AG04450 (cell line): Measurements from ENCODE around the gene TMEM116. TPM values are rescaled to one million over a fixed set of nuclear protein-coding genes. Genes with fewer than 3 reads are reported as not detected.
"Not testable (repeated sequence)": the region's sequence is repeated elsewhere in the genome, so short reads cannot be mapped to it uniquely, and the experiment has no call there.

Experiments used
- CTCF ChIA-PET: fragments of 300-600, 350-600 bp; formaldehyde crosslinking; extraction: SDS; loops from one replicate; lab custom pipeline; 2022; ENCODE audit warnings: antibody characterized with exemption, inconsistent platforms; lab: Charles Lee
- POLR2A ChIA-PET: fragments of 350-600 bp; formaldehyde crosslinking; extraction: SDS; loops from one replicate; lab custom pipeline; 2021; ENCODE audit warnings: antibody characterized with exemption, inconsistent platforms; lab: Yijun Ruan, JAX
- DNase-seq: peaks from one replicate; pipeline ENCODE4 v3.0.0-alpha.2; 2011; ENCODE audit warnings: low read depth, low spot score
- H3K27ac ChIP-seq: one replicate; pipeline ENCODE4 v1.5.1; 2012; ENCODE audit warnings: low read depth, low read length, control low read depth
- H3K27me3 ChIP-seq: one replicate; pipeline ENCODE4 v1.6.0; 2012; ENCODE audit warnings: low read length; ENCODE audit not compliant: control insufficient read depth, insufficient read depth
- H3K4me3 ChIP-seq: 2 replicates; pipeline ENCODE4 v1.5.1; 2011; ENCODE audit warnings: mild to moderate bottlenecking, low read depth, low read length, control low read depth
- H3K9me3 ChIP-seq: 2 replicates; pipeline ENCODE4 v1.5.1; 2012; ENCODE audit warnings: low read length; ENCODE audit not compliant: control insufficient read depth, insufficient read depth
- CTCF ChIP-seq: IDR thresholded peaks from 2 replicates; pipeline ENCODE4 v1.5.1; 2011; ENCODE audit warnings: low read depth, low read length, control low read depth, inconsistent platforms
- polyA plus RNA-seq: library from polyadenylated mRNA; depleted of rRNA; stranded (reverse); fragments of >200 nt; gene quantifications from 2 replicates; pipeline ENCODE4 v1.2.3, GENCODE V29; 2011

Gene TMEM116
- polyA plus RNA-seq, 1 experiment = 11.1 TPM

GRCh38 chr12:112010415-112011344, 2.3 kb downstream of the TMEM116 start:
- no peak for TF ChIP-seq CTCF
- ChIA-PET POLR2A (no interaction called here), CTCF (interaction anchor here (0.6 to 0.9 kb wide), 2 partner anchors 66 to 136 kb away, joined by 4 read pairs; no protein-coding TSS in a partner anchor)
- Histone ChIP-seq H3K9me3 (peaks cover 8% of the 10 kb centered on the region; the same call in 1 of the 2 replicates), H3K27me3 (no peaks in the 10 kb centered on the region), H3K4me3 (no peak overlapping the region), H3K27ac (no peak overlapping the region)
- no peak for DNase-seq

GRCh38 chr12:112009596-112009995, 3.4 kb downstream of the TMEM116 start:
- H3K4me3 ChIP-seq, H3K27ac ChIP-seq, POLR2A ChIA-PET, DNase-seq, H3K9me3 ChIP-seq, H3K27me3 ChIP-seq: not testable (repeated sequence)
- CTCF ChIA-PET = interaction anchor here (0.9 kb wide), 1 partner anchor 65 kb away, joined by 4 read pairs; no protein-coding TSS in a partner anchor

- Histone ChIP-seq H3K27me3 (no peaks in the 10 kb centered on the region), H3K9me3 (peaks cover 5% of the 10 kb centered on the region; the same call in 1 of the 2 replicates), H3K27ac (no peak overlapping the region), H3K4me3 (no peak overlapping the region)
- ChIA-PET CTCF (no interaction called here), POLR2A (no interaction called here)
- DNase-seq = no peak
- no peak for TF ChIP-seq CTCF
These were observed 4.0 kb downstream of the TMEM116 start for GRCh38 chr12:112008918-112009317.

- ChIA-PET POLR2A (no interaction called here), CTCF (no interaction called here)
These were observed 5.0 kb downstream of the TMEM116 start for GRCh38 chr12:112007945-112008344.

More at GRCh38 chr12:112007945-112008344, 5.0 kb downstream of the TMEM116 start:
- no peak for TF ChIP-seq CTCF
- H3K27ac ChIP-seq = no peak overlapping the region
- no peaks in the 10 kb centered on the region; the same call in 1 of the 2 replicates for H3K9me3 ChIP-seq
- H3K4me3 ChIP-seq = no peak overlapping the region
- no peaks in the 10 kb centered on the region for H3K27me3 ChIP-seq
- no peak for DNase-seq
